H9 (cell line): ENCODE results near the gene ARHGAP26. TPM values are rescaled to one million over a fixed set of nuclear protein-coding genes. Genes with fewer than 3 reads are reported as not detected.

Source experiments
- DNase-seq: peaks from one replicate; pipeline ENCODE4 v3.0.0-alpha.2; 2017
- H2AFZ ChIP-seq: one replicate; pipeline ENCODE4 v1.6.1; 2013; ENCODE audit warnings: mild to moderate bottlenecking, low read length, control low read depth, moderate library complexity
- H2AK5ac ChIP-seq: 2 replicates; pipeline ENCODE4 v1.6.1; 2013; ENCODE audit warnings: low read length, control low read depth, mixed read lengths; ENCODE audit not compliant: insufficient read length
- H2BK120ac ChIP-seq: one replicate; pipeline ENCODE4 v1.6.1; 2013; ENCODE audit warnings: low read depth, mild to moderate bottlenecking, low read length, control low read depth, inconsistent platforms; ENCODE audit not compliant: poor library complexity, severe bottlenecking
- H2BK12ac ChIP-seq: 2 replicates; pipeline ENCODE4 v1.6.1; 2013; ENCODE audit warnings: low read length, control low read depth, mixed read lengths, low read depth; ENCODE audit not compliant: insufficient read length
- H2BK15ac ChIP-seq: 2 replicates; pipeline ENCODE4 v1.6.1; 2013; ENCODE audit warnings: low read depth, low read length, control low read depth
- H2BK20ac ChIP-seq: one replicate; pipeline ENCODE4 v1.6.1; 2013; ENCODE audit warnings: low read depth, mild to moderate bottlenecking, low read length, control low read depth, inconsistent platforms; ENCODE audit not compliant: poor library complexity, severe bottlenecking
- H2BK5ac ChIP-seq: 2 replicates; pipeline ENCODE4 v1.6.1; 2013; ENCODE audit warnings: low read length, control low read depth, mixed read lengths; ENCODE audit not compliant: insufficient read length
- H3K14ac ChIP-seq: 2 replicates; pipeline ENCODE4 v1.6.1; 2013; ENCODE audit warnings: low read length, control low read depth; ENCODE audit not compliant: insufficient read depth
- H3K18ac ChIP-seq: 2 replicates; pipeline ENCODE4 v1.6.1; 2013; ENCODE audit warnings: low read depth, mild to moderate bottlenecking, mixed read lengths, low read length, control low read depth; ENCODE audit not compliant: insufficient read length
- H3K23ac ChIP-seq: 2 replicates; pipeline ENCODE4 v1.6.1; 2013; ENCODE audit warnings: low read length, control low read depth, mixed read lengths, low read depth; ENCODE audit not compliant: insufficient read length
- H3K23me2 ChIP-seq: 2 replicates; pipeline ENCODE4 v1.6.1; 2013; ENCODE audit warnings: low read depth, mild to moderate bottlenecking, mixed read lengths, low read length, control low read depth; ENCODE audit not compliant: insufficient read length, poor library complexity, severe bottlenecking
- H3K27ac ChIP-seq: 2 replicates; pipeline ENCODE4 v1.5.1; 2013; ENCODE audit warnings: low read length, control low read depth, mixed read lengths, low read depth; ENCODE audit not compliant: insufficient read length
- H3K27me3 ChIP-seq: 2 replicates; pipeline ENCODE4 v1.6.1; 2013; ENCODE audit warnings: low read length, control low read depth, inconsistent platforms; ENCODE audit not compliant: insufficient read depth
- H3K4ac ChIP-seq: 2 replicates; pipeline ENCODE4 v1.6.1; 2013; ENCODE audit warnings: low read depth, mild to moderate bottlenecking, control low read depth, inconsistent platforms, low read length, moderate library complexity
- H3K4me1 ChIP-seq: 2 replicates; pipeline ENCODE4 v1.6.1; 2013; ENCODE audit warnings: low read length, control low read depth, inconsistent platforms; ENCODE audit not compliant: insufficient read depth
- H3K4me2 ChIP-seq: 2 replicates; pipeline ENCODE4 v1.6.1; 2013; ENCODE audit warnings: low read length, control low read depth, mixed read lengths; ENCODE audit not compliant: insufficient read length, insufficient read depth
- H3K56ac ChIP-seq: 2 replicates; pipeline ENCODE4 v1.6.1; 2013; ENCODE audit warnings: low read depth, mild to moderate bottlenecking, mixed read lengths, low read length, control low read depth; ENCODE audit not compliant: insufficient read length
- H3K79me1 ChIP-seq: 2 replicates; pipeline ENCODE4 v1.6.1; 2013; ENCODE audit warnings: low read depth, mild to moderate bottlenecking, moderate library complexity, low read length, control low read depth, inconsistent platforms; ENCODE audit not compliant: insufficient read depth, poor library complexity, severe bottlenecking
- H3K79me2 ChIP-seq: 2 replicates; pipeline ENCODE4 v1.6.1; 2013; ENCODE audit warnings: low read length, control low read depth, inconsistent platforms; ENCODE audit not compliant: insufficient read depth
- H3K9ac ChIP-seq: 2 replicates; pipeline ENCODE4 v1.6.1; 2013; ENCODE audit warnings: low read length, control low read depth, mixed read lengths; ENCODE audit not compliant: insufficient read length; ENCODE audit errors: extremely low read depth
- H3K9me3 ChIP-seq: one replicate; pipeline ENCODE4 v1.6.1; 2013; ENCODE audit warnings: low read depth, low read length, inconsistent platforms; ENCODE audit not compliant: control insufficient read depth
- H3T11ph ChIP-seq: one replicate; pipeline ENCODE4 v1.6.1; 2013; ENCODE audit warnings: mild to moderate bottlenecking, low read length, control low read depth, inconsistent platforms
- H4K20me1 ChIP-seq: one replicate; pipeline ENCODE4 v1.6.1; 2013; ENCODE audit not compliant: control insufficient read depth, insufficient read length, insufficient read depth
- H4K5ac ChIP-seq: 2 replicates; pipeline ENCODE4 v1.6.1; 2013; ENCODE audit warnings: low read depth, mild to moderate bottlenecking, mixed read lengths, low read length, control low read depth; ENCODE audit not compliant: insufficient read length
- H4K8ac ChIP-seq: replicated peaks from 2 replicates; pipeline ENCODE4 v1.6.1; 2013; ENCODE audit warnings: low read length, control low read depth, mixed read lengths, low read depth; ENCODE audit not compliant: insufficient read length
- H4K91ac ChIP-seq: 2 replicates; pipeline ENCODE4 v1.6.1; 2013; ENCODE audit warnings: low read depth, mild to moderate bottlenecking, moderate library complexity, mixed read lengths, low read length, control low read depth; ENCODE audit not compliant: insufficient read length
- H3K27ac Mint-ChIP-seq, 3 experiments: 2 replicates in 2 of 3; 3 replicates in 1 of 3; pipeline ENCODE4 v1.8.0; 2020 to 2021; ENCODE audit warnings: mixed read lengths in 3 of 3, mild to moderate bottlenecking in 1 of 3, moderate library complexity in 1 of 3
- H3K27me3 Mint-ChIP-seq: 2 replicates; pipeline ENCODE4 v1.8.0; 2021; ENCODE audit warnings: low read depth, mild to moderate bottlenecking, moderate library complexity, mixed read lengths
- H3K36me3 Mint-ChIP-seq, 3 experiments: 2 replicates in 2 of 3; 3 replicates in 1 of 3; pipeline ENCODE4 v1.8.0; 2020 to 2021; ENCODE audit warnings: low read depth in 3 of 3, mixed read lengths in 3 of 3; ENCODE audit not compliant: insufficient read depth in 1 of 3
- H3K4me1 Mint-ChIP-seq, 2 experiments: 2 replicates each; pipeline ENCODE4 v1.8.0; 2020; ENCODE audit warnings: mixed read lengths in 2 of 2
- H3K4me3 Mint-ChIP-seq, 2 experiments: 2 replicates in 1 of 2; 3 replicates in 1 of 2; pipeline ENCODE4 v1.8.0; 2020 to 2021; ENCODE audit warnings: mild to moderate bottlenecking in 2 of 2, mixed read lengths in 2 of 2, moderate library complexity in 1 of 2
- H3K9me3 Mint-ChIP-seq, 2 experiments: 2 replicates in 1 of 2; 3 replicates in 1 of 2; pipeline ENCODE4 v1.8.0; 2020; ENCODE audit warnings: mild to moderate bottlenecking in 2 of 2, mixed read lengths in 2 of 2, moderate library complexity in 1 of 2
- WGBS: extraction: QIAGEN DNeasy Blood & Tissue Kit; methylation state at CpG from one replicate; pipeline ENCODE4 v1.1.7; 2013; ENCODE audit warnings: missing lambda C conversion rate, low lambda C conversion rate, mixed read lengths; ENCODE audit not compliant: insufficient read length; ENCODE audit errors: extremely low coverage; 5-methylcytosine and 5-hydroxymethylcytosine counted together
- total RNA-seq: library from RNA; stranded (reverse); gene quantifications from 2 replicates; pipeline ENCODE4 v1.2.1, GENCODE V29; 2021
- TF ChIP-seq, protein P1 (sequence below): fragments of 200-600 bp; sonication (generic); conservative IDR thresholded peaks from 3 replicates; pipeline ENCODE4 v1.8.0; 2021; ENCODE audit warnings: antibody characterized with exemption, mild to moderate bottlenecking

Gene ARHGAP26
- total RNA-seq, 1 experiment from 2014 or later = 13.8 TPM

DNA sequence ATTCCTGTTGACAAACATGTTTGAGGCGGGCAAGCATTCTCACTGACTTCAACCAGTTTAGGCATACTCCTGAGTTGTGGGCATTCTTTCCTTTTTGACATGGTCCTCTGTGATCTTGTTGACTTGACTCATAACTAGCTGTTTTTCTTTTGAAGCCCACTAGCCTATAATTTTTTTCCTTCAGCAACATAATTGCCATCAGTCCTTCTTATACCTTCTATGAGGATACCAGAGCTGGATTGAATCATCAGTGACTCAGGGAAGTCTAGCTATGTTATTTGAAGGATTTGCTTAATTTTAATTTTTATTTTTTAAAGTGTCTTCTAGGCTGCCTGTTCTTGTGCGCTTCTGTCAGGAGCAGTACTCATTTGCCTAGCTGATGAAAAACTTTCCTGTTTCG is 373.8 kb downstream of the ARHGAP26 start:
- Histone ChIP-seq H4K8ac (no peak overlapping the region), H3K9me3 (no peaks in the 10 kb centered on the region), H3K4ac (no peak overlapping the region), H4K5ac (no peak overlapping the region), H2BK20ac (no peak overlapping the region), H2AK5ac (no peak overlapping the region), H3K27me3 (no peaks in the 10 kb centered on the region), H3K27ac (no peak overlapping the region), H2BK15ac (no peak overlapping the region), H3K4me2 (no peak overlapping the region), H3T11ph (no peak overlapping the region), H3K14ac (no peak overlapping the region), H2BK120ac (no peak overlapping the region), H3K23me2 (no peaks in the 10 kb centered on the region), H3K23ac (no peak overlapping the region), H3K9ac (no peak overlapping the region), H2AFZ (no peak overlapping the region), H4K91ac (no peak overlapping the region), H3K79me1 (no peaks in the 10 kb centered on the region), H2BK5ac (no peak overlapping the region), H4K20me1 (no peaks in the 10 kb centered on the region), H3K18ac (no peak overlapping the region), H3K56ac (no peak overlapping the region), H3K4me1 (no peaks in the 10 kb centered on the region), H2BK12ac (no peak overlapping the region), H3K79me2 (no peaks in the 10 kb centered on the region)
- no peaks in the 10 kb centered on the region; a peak in 1 of 4 replicates for H3K4me1 Mint-ChIP-seq
- no peak overlapping the region for H3K27ac Mint-ChIP-seq
- no peak for DNase-seq
- no peaks in the 10 kb centered on the region for H3K9me3 Mint-ChIP-seq
- H3K4me3 Mint-ChIP-seq = no peak overlapping the region
- no CpG with 5 or more reads among the region's 3 CpGs for WGBS
- peaks cover 0 to 4% (median 3%) of the 10 kb centered on the region in 3 experiments; a peak in 2 of 7 replicates for H3K36me3 Mint-ChIP-seq
- TF ChIP-seq, protein P1, sequence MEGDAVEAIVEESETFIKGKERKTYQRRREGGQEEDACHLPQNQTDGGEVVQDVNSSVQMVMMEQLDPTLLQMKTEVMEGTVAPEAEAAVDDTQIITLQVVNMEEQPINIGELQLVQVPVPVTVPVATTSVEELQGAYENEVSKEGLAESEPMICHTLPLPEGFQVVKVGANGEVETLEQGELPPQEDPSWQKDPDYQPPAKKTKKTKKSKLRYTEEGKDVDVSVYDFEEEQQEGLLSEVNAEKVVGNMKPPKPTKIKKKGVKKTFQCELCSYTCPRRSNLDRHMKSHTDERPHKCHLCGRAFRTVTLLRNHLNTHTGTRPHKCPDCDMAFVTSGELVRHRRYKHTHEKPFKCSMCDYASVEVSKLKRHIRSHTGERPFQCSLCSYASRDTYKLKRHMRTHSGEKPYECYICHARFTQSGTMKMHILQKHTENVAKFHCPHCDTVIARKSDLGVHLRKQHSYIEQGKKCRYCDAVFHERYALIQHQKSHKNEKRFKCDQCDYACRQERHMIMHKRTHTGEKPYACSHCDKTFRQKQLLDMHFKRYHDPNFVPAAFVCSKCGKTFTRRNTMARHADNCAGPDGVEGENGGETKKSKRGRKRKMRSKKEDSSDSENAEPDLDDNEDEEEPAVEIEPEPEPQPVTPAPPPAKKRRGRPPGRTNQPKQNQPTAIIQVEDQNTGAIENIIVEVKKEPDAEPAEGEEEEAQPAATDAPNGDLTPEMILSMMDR = no peak
- H3K27me3 Mint-ChIP-seq = no peaks in the 10 kb centered on the region
